Glomerular visceral epithelial cell (primary cell): Measurements from ENCODE around the gene CSF2.
A peak's percentile ranks its signal among the peaks of the same experiment; 100 is the strongest.
"Not testable (repeated sequence)": the region's sequence is repeated elsewhere in the genome, so short reads cannot be mapped to it uniquely, and the experiment has no call there.

Source experiments
- DNase-seq: peaks from one replicate; pipeline ENCODE4 v3.0.0-alpha.2; 2016; ENCODE audit errors: extremely low spot score

Gene CSF2

GRCh38 chr5:132087176-132087575 lies 13.6 kb downstream of the CSF2 start:
- DNase-seq, result no peak

- DNase-seq, result no peak
Measured at GRCh38 chr5:132087661-132088060, 14.1 kb downstream of the CSF2 start.

- no peak for DNase-seq
Measured at GRCh38 chr5:132089363-132089762, 15.8 kb downstream of the CSF2 start.

DNA sequence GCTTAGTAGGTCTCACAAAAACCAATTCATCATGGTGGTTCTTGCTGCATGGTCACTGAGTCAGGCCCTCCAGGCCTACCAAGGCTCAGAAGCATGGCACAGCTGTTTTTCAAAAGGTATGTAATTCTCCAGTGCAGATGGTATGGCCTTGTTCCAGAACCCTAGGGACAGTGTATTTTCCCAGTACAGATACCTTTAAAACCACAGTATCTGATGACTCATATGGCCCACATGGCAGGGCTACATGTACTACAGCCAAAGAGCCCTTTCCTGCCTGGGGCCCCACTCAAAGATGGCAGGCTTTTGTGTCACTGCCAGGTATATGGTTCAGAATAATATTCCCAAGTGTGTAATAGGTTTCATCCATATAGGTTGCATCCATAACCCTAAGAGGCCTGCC lies 16.5 kb downstream of the CSF2 start:
- DNase-seq, result peak; percentile 97

GRCh38 chr5:132093271-132093670 lies 19.7 kb downstream of the CSF2 start:
- DNase-seq, result no peak

DNA sequence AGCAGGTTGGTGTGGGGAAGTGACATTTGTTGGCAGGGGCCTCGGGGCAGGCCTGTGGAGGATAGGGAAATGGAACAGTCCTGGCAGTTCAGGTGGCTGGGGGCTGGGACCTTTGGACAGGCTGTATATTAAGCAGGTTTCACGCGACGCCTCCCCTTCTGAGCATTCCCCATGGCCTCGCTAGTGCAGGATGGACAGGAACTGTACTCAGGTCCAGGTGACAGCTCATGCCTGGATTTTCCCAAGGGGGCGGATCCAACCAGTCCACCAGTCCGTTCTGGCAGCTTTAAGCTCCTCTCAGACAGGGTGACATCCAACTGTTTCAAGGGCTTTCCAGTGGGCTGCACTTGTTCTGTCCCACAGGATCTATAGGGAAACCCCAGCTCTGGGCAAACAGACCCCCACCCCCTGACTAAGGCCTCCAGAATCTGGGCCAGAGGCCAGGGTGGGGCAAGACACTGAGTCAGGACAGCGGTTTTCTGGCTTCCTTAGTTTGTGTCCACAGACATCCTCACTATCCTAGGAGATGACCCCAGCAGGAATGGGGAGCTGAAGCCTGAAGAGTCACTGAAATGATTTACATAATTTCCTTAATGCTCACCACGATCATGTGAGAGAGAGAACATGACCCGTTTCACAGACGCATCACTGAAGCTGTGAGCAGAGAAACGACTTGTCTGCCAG lies 20.9 kb downstream of the CSF2 start:
- DNase-seq, result peak; percentile 100

DNA sequence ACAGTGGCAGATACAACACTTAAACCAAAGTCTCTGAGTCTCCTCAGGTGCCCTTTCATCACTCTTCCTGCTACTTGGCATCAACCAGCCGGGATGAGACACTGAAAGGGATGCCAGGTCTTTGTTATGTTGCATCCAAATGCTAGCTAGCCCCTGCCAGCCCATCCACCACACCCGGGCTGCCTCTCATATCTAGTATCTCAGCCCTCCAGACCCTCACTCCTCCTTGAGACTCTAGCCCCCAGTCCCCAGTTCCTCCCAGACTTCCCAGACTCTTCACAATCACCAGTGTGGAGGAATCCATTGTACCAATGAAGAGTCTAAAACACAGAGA lies 21.5 kb downstream of the CSF2 start:
- no peak for DNase-seq

DNA sequence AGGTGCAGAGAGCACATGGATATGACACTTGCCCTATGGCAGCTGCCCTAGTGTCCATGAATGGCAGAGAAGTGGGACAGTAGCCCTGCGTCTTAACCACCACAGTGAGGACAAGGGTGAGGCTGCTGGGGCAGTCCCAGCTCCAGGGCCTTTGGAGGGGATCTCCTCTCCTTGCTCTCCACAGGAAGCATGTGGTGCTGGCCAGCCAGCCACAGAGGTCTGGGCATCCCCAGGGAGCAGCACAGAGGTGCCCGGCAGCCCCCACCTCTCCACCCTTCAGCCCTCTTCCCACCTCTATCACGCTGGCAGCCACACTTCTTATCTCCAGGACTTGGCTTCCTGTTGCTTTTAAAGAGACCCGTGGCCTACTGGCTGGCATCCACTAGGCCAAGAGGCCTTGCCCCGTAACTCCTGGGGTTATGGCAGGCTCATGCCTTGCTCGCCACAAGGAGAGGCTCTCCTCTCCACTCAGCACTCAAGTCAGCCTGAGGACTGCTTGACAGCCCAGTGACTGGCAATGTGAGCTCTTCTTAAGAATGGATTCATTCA lies 21.9 kb downstream of the CSF2 start:
- peak; percentile 72 for DNase-seq

- DNase-seq, result no peak
Measured at GRCh38 chr5:132096904-132097303, 23.3 kb downstream of the CSF2 start.

GRCh38 chr5:132098151-132098594 lies 24.6 kb downstream of the CSF2 start:
- peak; percentile 63 for DNase-seq

GRCh38 chr5:132098621-132099020 lies 25.0 kb downstream of the CSF2 start:
- DNase-seq, result no peak

GRCh38 chr5:132099076-132099748 lies 25.6 kb downstream of the CSF2 start:
- DNase-seq, result no peak

DNA sequence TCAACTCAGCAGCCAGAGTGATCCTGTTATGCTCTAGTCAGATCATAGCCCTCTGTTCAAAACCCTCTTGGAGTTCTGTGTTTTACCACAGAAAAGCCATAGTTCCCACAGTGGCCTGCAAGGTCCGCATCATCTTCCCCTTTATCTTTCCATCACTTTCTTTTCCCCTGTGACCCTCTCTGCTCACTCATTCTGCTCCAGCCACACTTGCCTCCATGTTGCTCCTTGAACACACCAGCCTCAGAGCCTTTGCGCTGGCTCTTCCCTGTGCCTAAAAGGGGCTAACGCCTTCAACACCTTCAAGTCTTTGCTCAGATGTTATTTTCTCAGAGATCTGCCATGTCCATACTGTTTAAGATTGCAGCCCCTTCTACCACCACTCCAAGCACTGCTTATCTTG lies 26.3 kb downstream of the CSF2 start:
- DNase-seq, result no peak

- DNase-seq, result peak; percentile 49
Measured at GRCh38 chr5:132100672-132101261, 27.2 kb downstream of the CSF2 start.

- DNase-seq, result no peak
Measured at GRCh38 chr5:132101385-132101880, 27.8 kb downstream of the CSF2 start.

DNA sequence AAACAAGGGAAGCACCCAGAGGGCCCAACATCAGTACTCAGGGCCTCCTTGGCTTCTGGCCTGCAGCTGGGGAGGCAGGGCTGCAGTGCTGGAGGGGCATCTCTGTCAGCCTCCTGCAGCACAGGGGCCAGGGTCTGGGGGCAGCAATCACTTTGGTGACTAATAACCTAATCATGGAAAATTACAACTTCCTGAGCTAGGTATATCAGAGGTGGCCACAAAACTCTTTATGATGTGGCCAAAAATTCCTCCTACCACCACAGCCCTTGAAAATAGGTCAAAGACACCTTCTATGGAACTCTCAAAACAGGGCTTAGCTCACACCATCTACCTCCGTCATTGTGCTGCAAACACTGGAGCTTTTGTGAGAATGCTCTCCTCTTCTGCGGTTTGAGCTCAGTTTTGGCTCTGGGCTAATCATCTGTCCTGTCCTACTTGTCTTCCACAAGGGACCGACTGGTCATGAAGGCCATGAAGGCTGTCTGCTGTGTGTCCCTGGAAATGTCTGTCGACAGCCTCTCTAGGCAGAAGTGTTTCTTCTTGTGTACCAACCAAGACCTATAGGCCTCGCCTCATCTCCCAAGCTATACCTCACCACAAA lies 28.6 kb downstream of the CSF2 start:
- peak; percentile 49 for DNase-seq

GRCh38 chr5:132102944-132103331 lies 29.3 kb downstream of the CSF2 start:
- DNase-seq, result no peak

GRCh38 chr5:132103332-132103951 lies 29.9 kb downstream of the CSF2 start:
- peak; percentile 95 for DNase-seq

DNA sequence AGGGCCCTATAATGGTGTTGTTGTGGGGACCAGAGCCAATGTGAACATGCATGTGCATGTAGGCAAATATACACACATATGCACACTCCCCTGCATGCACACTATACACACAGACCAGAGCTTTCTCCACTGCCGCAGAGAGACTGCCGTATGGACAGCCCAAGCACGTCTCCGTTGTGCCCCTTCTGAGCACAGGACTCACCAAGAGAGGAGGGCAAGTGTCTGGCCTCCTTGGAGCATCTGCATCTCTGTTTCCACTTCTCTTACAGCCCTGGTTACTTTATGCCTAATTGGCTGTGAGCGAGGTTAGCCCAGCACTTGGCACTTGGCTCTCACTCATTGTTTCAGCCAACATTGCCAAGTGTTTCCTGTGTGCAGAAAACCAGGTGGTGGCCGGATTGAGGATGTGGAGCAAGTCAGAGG lies 30.4 kb downstream of the CSF2 start:
- DNase-seq, result no peak

DNA sequence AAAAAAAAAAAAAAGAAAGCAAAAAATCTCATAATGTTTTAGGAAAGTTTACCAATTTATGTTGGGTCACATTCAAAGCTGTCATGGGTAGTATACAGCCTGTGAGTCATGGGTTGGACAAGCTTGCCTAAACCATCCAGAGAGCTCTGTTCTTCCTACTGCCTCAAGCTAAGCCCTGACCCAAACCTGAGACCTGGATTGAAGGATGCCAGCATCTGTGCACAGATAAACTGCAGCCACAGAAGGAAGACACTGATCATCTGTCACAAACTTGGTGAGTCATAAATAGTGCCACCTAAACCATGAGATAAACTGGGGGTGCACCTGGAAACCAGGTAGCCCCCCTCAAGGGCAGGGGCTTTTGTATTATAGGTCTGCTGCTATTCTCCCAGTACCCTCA lies 31.0 kb downstream of the CSF2 start:
- DNase-seq, result no peak

DNA sequence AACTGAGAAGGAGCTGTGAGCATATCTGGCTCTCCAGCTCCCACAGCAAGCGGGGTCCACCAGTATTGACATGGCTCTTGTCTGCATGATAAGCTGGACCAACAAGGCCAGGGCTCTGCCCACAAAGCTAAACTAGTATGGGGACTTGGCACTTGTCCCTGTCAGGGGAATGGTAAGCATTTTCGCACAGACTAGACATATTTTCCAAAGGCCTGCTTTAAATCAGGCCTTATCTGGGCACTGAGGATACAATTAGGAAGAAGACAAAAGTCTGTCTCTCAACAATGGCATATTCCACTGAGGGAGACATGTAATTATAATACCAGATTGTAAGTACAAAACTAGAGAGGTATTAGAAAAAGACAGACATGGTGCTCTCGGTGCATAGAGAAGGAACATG lies 32.1 kb downstream of the CSF2 start:
- no peak for DNase-seq

DNA sequence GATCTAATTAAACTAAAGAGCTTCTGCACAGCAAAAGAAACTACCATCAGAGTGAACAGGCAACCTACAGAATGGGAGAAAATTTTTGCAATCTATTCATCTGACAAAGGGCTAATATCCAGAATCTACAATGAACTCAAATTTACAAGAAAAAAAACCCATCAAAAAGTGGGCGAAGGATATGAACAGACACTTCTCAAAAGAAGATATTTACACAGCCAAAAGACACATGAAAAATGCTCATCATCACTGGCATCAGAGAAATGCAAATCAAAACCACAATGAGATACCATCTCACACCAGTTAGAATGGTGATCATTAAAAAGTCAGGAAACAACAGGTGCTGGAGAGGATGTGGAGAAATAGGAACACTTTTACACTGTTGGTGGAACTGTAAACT lies 34.9 kb downstream of the CSF2 start:
- DNase-seq, result not testable (repeated sequence)
